ENCODE results near the gene TOB2.

Gene TOB2

DNA sequence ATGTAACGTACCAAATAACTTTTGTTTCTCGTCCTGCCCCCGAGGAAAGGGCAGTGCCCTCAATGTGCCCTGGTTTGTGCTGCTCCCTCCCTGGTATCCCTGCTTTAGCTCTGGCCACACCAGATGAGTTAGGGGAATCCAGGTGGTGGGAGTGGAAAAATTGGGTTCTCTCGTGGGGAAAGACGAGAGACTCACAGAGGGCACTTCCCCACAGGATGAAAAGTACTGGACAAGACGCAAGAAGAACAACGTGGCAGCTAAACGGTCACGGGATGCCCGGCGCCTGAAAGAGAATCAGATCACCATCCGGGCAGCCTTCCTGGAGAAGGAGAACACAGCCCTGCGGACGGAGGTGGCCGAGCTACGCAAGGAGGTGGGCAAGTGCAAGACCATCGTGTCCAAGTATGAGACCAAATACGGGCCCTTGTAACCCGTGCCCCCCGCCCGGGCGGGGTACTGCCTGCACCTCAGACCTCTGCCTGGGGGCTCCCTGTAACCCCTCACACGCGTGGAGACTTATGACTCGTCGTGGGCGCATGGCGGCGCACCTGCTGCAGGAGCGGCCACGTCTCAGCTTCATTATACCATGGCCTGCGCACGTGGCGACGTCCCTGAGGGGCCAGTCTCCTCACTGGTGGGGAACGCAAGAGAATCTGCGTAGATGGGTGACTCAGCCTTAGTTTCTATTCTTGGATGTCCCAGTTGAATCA, 50.9 kb downstream of the TOB2 start:
- in situ Hi-C loops (cut with MboI; ENCODE audit: low sequenced_read_pairs): no loop called here

DNA sequence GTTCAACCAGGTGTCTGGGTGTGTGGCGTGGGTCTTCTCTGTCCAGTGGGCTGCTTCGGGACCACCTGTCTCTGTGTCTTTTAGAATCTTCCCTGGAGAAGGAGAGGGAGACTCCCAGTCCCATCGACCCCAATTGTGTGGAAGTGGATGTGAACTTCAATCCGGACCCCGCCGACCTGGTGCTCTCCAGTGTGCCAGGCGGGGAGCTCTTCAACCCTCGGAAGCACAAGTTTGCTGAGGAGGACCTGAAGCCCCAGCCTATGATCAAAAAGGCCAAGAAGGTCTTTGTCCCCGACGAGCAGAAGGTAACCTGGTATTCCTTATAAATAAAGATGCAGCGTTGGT, 52.6 kb downstream of the TOB2 start:
- in situ Hi-C loops (cut with MboI; ENCODE audit: low sequenced_read_pairs): no loop called here

DNA sequence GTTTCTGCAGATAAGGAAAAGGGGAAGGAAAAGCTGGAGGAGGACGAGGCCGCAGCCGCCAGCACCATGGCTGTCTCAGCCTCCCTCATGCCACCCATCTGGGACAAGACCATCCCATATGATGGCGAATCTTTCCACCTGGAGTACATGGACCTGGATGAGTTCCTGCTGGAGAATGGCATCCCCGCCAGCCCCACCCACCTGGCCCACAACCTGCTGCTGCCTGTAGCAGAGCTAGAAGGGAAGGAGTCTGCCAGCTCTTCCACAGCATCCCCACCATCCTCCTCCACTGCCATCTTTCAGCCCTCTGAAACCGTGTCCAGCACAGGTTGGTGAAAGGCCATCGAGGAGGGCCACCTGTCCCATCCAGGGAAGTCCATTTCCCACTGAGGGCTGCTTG, 59.3 kb downstream of the TOB2 start:
- in situ Hi-C loops (cut with MboI; ENCODE audit: low sequenced_read_pairs): no loop called here

DNA sequence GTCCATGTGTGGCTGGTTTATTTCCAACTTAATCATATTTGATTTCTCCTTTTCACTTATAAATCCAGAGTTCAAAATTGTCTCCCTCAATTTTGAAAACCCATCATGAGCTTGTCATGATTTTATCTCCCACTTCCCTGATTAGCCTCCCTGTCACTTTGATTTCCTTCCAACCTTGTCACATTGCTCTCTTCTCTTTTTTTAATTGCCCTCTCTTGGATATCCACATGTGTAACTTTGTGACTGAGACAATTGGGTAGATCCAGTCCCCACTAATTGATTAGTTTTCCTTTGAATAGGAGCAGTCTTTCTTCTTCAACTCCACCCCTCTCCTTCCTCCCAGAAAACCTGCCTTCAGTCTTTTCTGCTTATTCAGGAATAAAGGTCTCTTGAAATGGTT, 62.5 kb downstream of the TOB2 start:
- in situ Hi-C loops (cut with MboI; ENCODE audit: low sequenced_read_pairs): no loop called here

All from HL-60/S4 treated with phorbol 12-myristate 13-acetate at 8.2 ng/mL for 4 days and 3 days (cell line).